ENCODE results near the gene POLK.

POLK gene

GRCh38 chr5:75511435-75512382 lies at the start of gene POLK, which contains the start of gene CERT1:
Gene POLK (plus strand): TSS chr5:75511891.
Gene CERT1 (minus strand): TSS chr5:75511629. CDS start chr5:75511207, 422 bp downstream.
- Histone ChIP-seq H3K9me3 (ENCODE audit: control insufficient read depth, low read length) (no peaks in the 10 kb centered on the region), H3K27me3 (replicated peaks; ENCODE audit: control insufficient read depth, insufficient read depth, low read length) (no peaks in the 10 kb centered on the region), H3K36me3 (ENCODE audit: control insufficient read depth, insufficient read depth, low read length, severe bottlenecking) (no peaks in the 10 kb centered on the region), H3K4me1 (ENCODE audit: control insufficient read depth, insufficient read depth, low read length) (peaks cover 52% of the 10 kb centered on the region), H3K9ac (ENCODE audit: low read length) (peak within 1 kb of the TSS; percentile 98), H3K4me3 (ENCODE audit: low read length) (peak within 1 kb of the TSS; percentile 96)
- peak; percentile 100 for DNase-seq (ENCODE audit: low read depth)

GRCh38 chr5:75463726-75464125 lies 48.0 kb upstream of the POLK start:
- Histone ChIP-seq H3K9me3 (ENCODE audit: control insufficient read depth, low read length) (peaks cover 12% of the 10 kb centered on the region), H3K36me3 (ENCODE audit: control insufficient read depth, insufficient read depth, low read length, severe bottlenecking) (peaks cover 5% of the 10 kb centered on the region), H3K27me3 (replicated peaks; ENCODE audit: control insufficient read depth, insufficient read depth, low read length) (no peaks in the 10 kb centered on the region), H3K9ac (ENCODE audit: low read length) (no peak overlapping the region), H3K4me3 (ENCODE audit: low read length) (no peak overlapping the region), H3K4me1 (ENCODE audit: control insufficient read depth, insufficient read depth, low read length) (no peaks in the 10 kb centered on the region)
- DNase-seq (ENCODE audit: low read depth), result no peak

GRCh38 chr5:75465480-75465879 lies 46.2 kb upstream of the POLK start:
- peaks cover 29% of the 10 kb centered on the region for H3K9me3 ChIP-seq (ENCODE audit: control insufficient read depth, low read length)
- H3K27me3 ChIP-seq (replicated peaks; ENCODE audit: control insufficient read depth, insufficient read depth, low read length), result no peaks in the 10 kb centered on the region
- H3K4me3 ChIP-seq (ENCODE audit: low read length), result no peak overlapping the region
- H3K9ac ChIP-seq (ENCODE audit: low read length), result no peak overlapping the region
- peaks cover 5% of the 10 kb centered on the region for H3K36me3 ChIP-seq (ENCODE audit: control insufficient read depth, insufficient read depth, low read length, severe bottlenecking)
- peak; percentile 2 for DNase-seq (ENCODE audit: low read depth)
- H3K4me1 ChIP-seq (ENCODE audit: control insufficient read depth, insufficient read depth, low read length), result no peaks in the 10 kb centered on the region

- no peak overlapping the region for H3K9ac ChIP-seq (ENCODE audit: low read length)
- peaks cover 29% of the 10 kb centered on the region for H3K9me3 ChIP-seq (ENCODE audit: control insufficient read depth, low read length)
- H3K4me1 ChIP-seq (ENCODE audit: control insufficient read depth, insufficient read depth, low read length), result no peaks in the 10 kb centered on the region
- no peaks in the 10 kb centered on the region for H3K27me3 ChIP-seq (replicated peaks; ENCODE audit: control insufficient read depth, insufficient read depth, low read length)
- peaks cover 5% of the 10 kb centered on the region for H3K36me3 ChIP-seq (ENCODE audit: control insufficient read depth, insufficient read depth, low read length, severe bottlenecking)
- H3K4me3 ChIP-seq (ENCODE audit: low read length), result no peak overlapping the region
- no peak for DNase-seq (ENCODE audit: low read depth)
These were observed 45.5 kb upstream of the POLK start for GRCh38 chr5:75466006-75466716.

GRCh38 chr5:75468593-75468992 lies 43.1 kb upstream of the POLK start:
- Histone ChIP-seq H3K4me1 (ENCODE audit: control insufficient read depth, insufficient read depth, low read length) (no peaks in the 10 kb centered on the region), H3K36me3 (ENCODE audit: control insufficient read depth, insufficient read depth, low read length, severe bottlenecking) (no peaks in the 10 kb centered on the region), H3K9ac (ENCODE audit: low read length) (no peak overlapping the region), H3K4me3 (ENCODE audit: low read length) (peak overlapping the region; percentile 22), H3K9me3 (ENCODE audit: control insufficient read depth, low read length) (peaks cover 29% of the 10 kb centered on the region), H3K27me3 (replicated peaks; ENCODE audit: control insufficient read depth, insufficient read depth, low read length) (no peaks in the 10 kb centered on the region)
- no peak for DNase-seq (ENCODE audit: low read depth)

- H3K27me3 ChIP-seq (replicated peaks; ENCODE audit: control insufficient read depth, insufficient read depth, low read length), result no peaks in the 10 kb centered on the region
- H3K9ac ChIP-seq (ENCODE audit: low read length), result no peak overlapping the region
- peak overlapping the region; percentile 22 for H3K4me3 ChIP-seq (ENCODE audit: low read length)
- no peaks in the 10 kb centered on the region for H3K4me1 ChIP-seq (ENCODE audit: control insufficient read depth, insufficient read depth, low read length)
- no peak for DNase-seq (ENCODE audit: low read depth)
- H3K36me3 ChIP-seq (ENCODE audit: control insufficient read depth, insufficient read depth, low read length, severe bottlenecking), result no peaks in the 10 kb centered on the region
- peaks cover 29% of the 10 kb centered on the region for H3K9me3 ChIP-seq (ENCODE audit: control insufficient read depth, low read length)
These were observed 42.7 kb upstream of the POLK start for GRCh38 chr5:75469017-75469416.

GRCh38 chr5:75471193-75471592 lies 40.5 kb upstream of the POLK start:
- Histone ChIP-seq H3K27me3 (replicated peaks; ENCODE audit: control insufficient read depth, insufficient read depth, low read length) (no peaks in the 10 kb centered on the region), H3K4me1 (ENCODE audit: control insufficient read depth, insufficient read depth, low read length) (no peaks in the 10 kb centered on the region), H3K36me3 (ENCODE audit: control insufficient read depth, insufficient read depth, low read length, severe bottlenecking) (no peaks in the 10 kb centered on the region), H3K9me3 (ENCODE audit: control insufficient read depth, low read length) (peaks cover 29% of the 10 kb centered on the region), H3K9ac (ENCODE audit: low read length) (no peak overlapping the region), H3K4me3 (ENCODE audit: low read length) (no peak overlapping the region)
- DNase-seq (ENCODE audit: low read depth), result no peak

GRCh38 chr5:75472973-75473372 lies 38.7 kb upstream of the POLK start:
- no peak overlapping the region for H3K9ac ChIP-seq (ENCODE audit: low read length)
- H3K9me3 ChIP-seq (ENCODE audit: control insufficient read depth, low read length), result peaks cover 25% of the 10 kb centered on the region
- H3K4me1 ChIP-seq (ENCODE audit: control insufficient read depth, insufficient read depth, low read length), result no peaks in the 10 kb centered on the region
- H3K36me3 ChIP-seq (ENCODE audit: control insufficient read depth, insufficient read depth, low read length, severe bottlenecking), result no peaks in the 10 kb centered on the region
- no peak overlapping the region for H3K4me3 ChIP-seq (ENCODE audit: low read length)
- H3K27me3 ChIP-seq (replicated peaks; ENCODE audit: control insufficient read depth, insufficient read depth, low read length), result no peaks in the 10 kb centered on the region
- no peak for DNase-seq (ENCODE audit: low read depth)

GRCh38 chr5:75473463-75473862 lies 38.2 kb upstream of the POLK start:
- Histone ChIP-seq H3K9ac (ENCODE audit: low read length) (no peak overlapping the region), H3K9me3 (ENCODE audit: control insufficient read depth, low read length) (peaks cover 20% of the 10 kb centered on the region), H3K4me1 (ENCODE audit: control insufficient read depth, insufficient read depth, low read length) (no peaks in the 10 kb centered on the region), H3K4me3 (ENCODE audit: low read length) (no peak overlapping the region), H3K27me3 (replicated peaks; ENCODE audit: control insufficient read depth, insufficient read depth, low read length) (no peaks in the 10 kb centered on the region), H3K36me3 (ENCODE audit: control insufficient read depth, insufficient read depth, low read length, severe bottlenecking) (no peaks in the 10 kb centered on the region)
- no peak for DNase-seq (ENCODE audit: low read depth)

GRCh38 chr5:75475364-75475763 lies 36.3 kb upstream of the POLK start:
- no peak for DNase-seq (ENCODE audit: low read depth)
- Histone ChIP-seq H3K36me3 (ENCODE audit: control insufficient read depth, insufficient read depth, low read length, severe bottlenecking) (no peaks in the 10 kb centered on the region), H3K4me3 (ENCODE audit: low read length) (no peak overlapping the region), H3K4me1 (ENCODE audit: control insufficient read depth, insufficient read depth, low read length) (no peaks in the 10 kb centered on the region), H3K9me3 (ENCODE audit: control insufficient read depth, low read length) (peaks cover 1% of the 10 kb centered on the region), H3K27me3 (replicated peaks; ENCODE audit: control insufficient read depth, insufficient read depth, low read length) (no peaks in the 10 kb centered on the region), H3K9ac (ENCODE audit: low read length) (no peak overlapping the region)

GRCh38 chr5:75481024-75481423 lies 30.7 kb upstream of the POLK start:
- Histone ChIP-seq H3K4me3 (ENCODE audit: low read length) (no peak overlapping the region), H3K4me1 (ENCODE audit: control insufficient read depth, insufficient read depth, low read length) (peaks cover 5% of the 10 kb centered on the region), H3K9me3 (ENCODE audit: control insufficient read depth, low read length) (peaks cover 5% of the 10 kb centered on the region), H3K9ac (ENCODE audit: low read length) (no peak overlapping the region), H3K27me3 (replicated peaks; ENCODE audit: control insufficient read depth, insufficient read depth, low read length) (no peaks in the 10 kb centered on the region), H3K36me3 (ENCODE audit: control insufficient read depth, insufficient read depth, low read length, severe bottlenecking) (no peaks in the 10 kb centered on the region)
- no peak for DNase-seq (ENCODE audit: low read depth)

Measured in adipocyte (in vitro differentiated cells).